GM19395 (cell line): ENCODE results near the gene PAPLN.

Experiments used
- ATAC-seq: cut with Tn5 transposase; IDR thresholded peaks from one replicate; pipeline ENCODE4 v1.9.1; 2021; ENCODE audit warnings: mild to moderate bottlenecking, moderate library complexity; ENCODE audit not compliant: unreplicated experiment

PAPLN gene

GRCh38 chr14:73245480-73246325, 8.4 kb downstream of the PAPLN start:
- peak; percentile 51 for ATAC-seq

- no peak for ATAC-seq
These were observed 9.3 kb downstream of the PAPLN start for GRCh38 chr14:73246387-73247150.

GRCh38 chr14:73248108-73248868, 11.0 kb downstream of the PAPLN start:
- no peak for ATAC-seq

- ATAC-seq = no peak
These were observed 11.8 kb downstream of the PAPLN start for GRCh38 chr14:73249108-73249507.

GRCh38 chr14:73249564-73250316, 12.4 kb downstream of the PAPLN start:
- ATAC-seq = no peak

GRCh38 chr14:73250317-73250713, 13.0 kb downstream of the PAPLN start:
- ATAC-seq = no peak

- no peak for ATAC-seq
These were observed 13.6 kb downstream of the PAPLN start for GRCh38 chr14:73250781-73251500.

- no peak for ATAC-seq
These were observed 14.4 kb downstream of the PAPLN start for GRCh38 chr14:73251516-73252215.

GRCh38 chr14:73252491-73253322, 15.4 kb downstream of the PAPLN start:
- no peak for ATAC-seq

- no peak for ATAC-seq
These were observed 16.0 kb downstream of the PAPLN start for GRCh38 chr14:73253323-73253610.

GRCh38 chr14:73253721-73254120, 16.4 kb downstream of the PAPLN start:
- ATAC-seq = no peak

GRCh38 chr14:73254247-73255004, 17.1 kb downstream of the PAPLN start:
- no peak for ATAC-seq

GRCh38 chr14:73255005-73255400, 17.7 kb downstream of the PAPLN start:
- no peak for ATAC-seq

GRCh38 chr14:73255693-73256225, 18.5 kb downstream of the PAPLN start:
- no peak for ATAC-seq

- ATAC-seq = no peak
These were observed 20.8 kb downstream of the PAPLN start for GRCh38 chr14:73258076-73258475.

- ATAC-seq = no peak
These were observed 21.7 kb downstream of the PAPLN start for GRCh38 chr14:73258845-73259611.

- ATAC-seq = no peak
These were observed 22.5 kb downstream of the PAPLN start for GRCh38 chr14:73259837-73260236.
